IMR-90 (cell line): ENCODE results near the gene MAT2A. TPM values are rescaled to one million over a fixed set of nuclear protein-coding genes. Genes with fewer than 3 reads are reported as not detected.

ENCODE experiments used
- ATAC-seq: fragments of 200-7000 bp; cut with Tn5 transposase; 2 replicates; pipeline ENCODE4 v1.9.1; 2020; ENCODE audit warnings: low read depth, mild to moderate bottlenecking, moderate library complexity
- BruUV-seq: library from RNA; stranded (reverse); fragments of 400-500 nt; replicated peaks from 2 replicates; lab custom pipeline; 2021; lab: Mats Ljungman, UMichigan
- CTCF ChIA-PET: fragments of 300-600 bp; formaldehyde crosslinking; extraction: SDS; loops from one replicate; lab custom pipeline; 2021; ENCODE audit warnings: antibody characterized with exemption; lab: Yijun Ruan, JAX
- POLR2A ChIA-PET: fragments of 300-600 bp; sonication (Branson Sonifier 250); formaldehyde crosslinking; loops from one replicate; lab custom pipeline; 2022; ENCODE audit warnings: antibody characterized with exemption; ENCODE audit not compliant: unreplicated experiment; lab: Charles Lee
- DNase-seq: peaks from one replicate; pipeline ENCODE4 v3.0.0; 2013
- H2AFZ ChIP-seq: replicated peaks from 2 replicates; pipeline ENCODE3; 2013; ENCODE audit warnings: low read length, mild to moderate bottlenecking; ENCODE audit not compliant: poor library complexity
- H2AK5ac ChIP-seq: 2 replicates; pipeline ENCODE4 v1.6.1; 2013; ENCODE audit warnings: low read depth, low read length, inconsistent platforms
- H2AK9ac ChIP-seq: replicated peaks from 2 replicates; pipeline ENCODE3; 2013; ENCODE audit warnings: mild to moderate bottlenecking, low read depth, low read length, moderate library complexity; ENCODE audit not compliant: poor library complexity
- H2BK120ac ChIP-seq: 2 replicates; pipeline ENCODE4 v1.6.1; 2013; ENCODE audit warnings: low read depth, low read length, inconsistent platforms
- H2BK15ac ChIP-seq: 3 replicates; pipeline ENCODE4 v1.6.1; 2013; ENCODE audit warnings: low read depth, low read length, inconsistent platforms
- H2BK20ac ChIP-seq: 2 replicates; pipeline ENCODE4 v1.6.1; 2013; ENCODE audit warnings: low read depth, mild to moderate bottlenecking, inconsistent platforms, low read length, moderate library complexity
- H2BK5ac ChIP-seq: 2 replicates; pipeline ENCODE4 v1.6.1; 2013; ENCODE audit warnings: mild to moderate bottlenecking, low read depth, low read length, inconsistent platforms; ENCODE audit not compliant: poor library complexity, severe bottlenecking
- H3K14ac ChIP-seq: replicated peaks from 2 replicates; pipeline ENCODE4 v1.6.1; 2013; ENCODE audit warnings: low read depth, low read length, inconsistent platforms
- H3K18ac ChIP-seq: 2 replicates; pipeline ENCODE4 v1.6.1; 2013; ENCODE audit warnings: low read depth, low read length, control low read depth
- H3K23ac ChIP-seq: 2 replicates; pipeline ENCODE4 v1.6.1; 2013; ENCODE audit warnings: low read depth, low read length, inconsistent platforms
- H3K27ac ChIP-seq: 2 replicates; pipeline ENCODE4 v1.5.1; 2013; ENCODE audit warnings: mild to moderate bottlenecking, control low read depth, low read length; ENCODE audit not compliant: insufficient read depth
- H3K27me3 ChIP-seq: 2 replicates; pipeline ENCODE4 v1.6.1; 2013; ENCODE audit warnings: low read length; ENCODE audit not compliant: control insufficient read depth, insufficient read depth
- H3K36me3 ChIP-seq: 2 replicates; pipeline ENCODE4 v1.6.1; 2013; ENCODE audit warnings: low read length, mixed read lengths; ENCODE audit not compliant: control insufficient read depth, insufficient read depth
- H3K4ac ChIP-seq: 2 replicates; pipeline ENCODE4 v1.6.1; 2013; ENCODE audit warnings: low read depth, low read length, inconsistent platforms
- H3K4me1 ChIP-seq: 2 replicates; pipeline ENCODE4 v1.6.1; 2013; ENCODE audit warnings: low read length, mixed read lengths; ENCODE audit not compliant: control insufficient read depth, insufficient read depth
- H3K4me2 ChIP-seq: 2 replicates; pipeline ENCODE4 v1.6.1; 2013; ENCODE audit warnings: low read depth, mild to moderate bottlenecking, control low read depth, low read length, moderate library complexity
- H3K4me3 ChIP-seq: 2 replicates; pipeline ENCODE4 v1.5.1; 2013; ENCODE audit warnings: low read depth, mild to moderate bottlenecking, control low read depth, low read length, moderate library complexity; ENCODE audit not compliant: insufficient read depth
- H3K56ac ChIP-seq: 2 replicates; pipeline ENCODE4 v1.6.1; 2013; ENCODE audit warnings: low read length, inconsistent platforms; ENCODE audit not compliant: insufficient read depth; ENCODE audit errors: extremely low read depth
- H3K79me1 ChIP-seq, 2 experiments: 2 replicates each; pipeline ENCODE4 v1.6.1; 2013; ENCODE audit warnings: low read length in 2 of 2, inconsistent platforms in 1 of 2, low read depth in 1 of 2
- H3K9ac ChIP-seq: 2 replicates; pipeline ENCODE4 v1.6.1; 2013; ENCODE audit warnings: low read depth, low read length, control low read depth
- H3K9me1 ChIP-seq: 2 replicates; pipeline ENCODE4 v1.6.1; 2013; ENCODE audit warnings: low read length, inconsistent platforms; ENCODE audit not compliant: insufficient read depth
- H3K9me3 ChIP-seq: 2 replicates; pipeline ENCODE4 v1.6.1; 2013; ENCODE audit warnings: low read length; ENCODE audit not compliant: control insufficient read depth, insufficient read depth
- H4K20me1 ChIP-seq: 2 replicates; pipeline ENCODE4 v1.6.1; 2013; ENCODE audit warnings: low read length, inconsistent platforms; ENCODE audit not compliant: insufficient read depth
- H4K5ac ChIP-seq: 2 replicates; pipeline ENCODE4 v1.6.1; 2013; ENCODE audit warnings: mild to moderate bottlenecking, low read depth, low read length, control low read depth
- H4K8ac ChIP-seq, 2 experiments: 2 replicates each; pipeline ENCODE4 v1.6.1; 2013; ENCODE audit warnings: low read depth in 2 of 2, low read length in 2 of 2, control low read depth in 1 of 2, inconsistent platforms in 1 of 2
- H4K91ac ChIP-seq: 2 replicates; pipeline ENCODE4 v1.6.1; 2013; ENCODE audit warnings: low read depth, low read length, inconsistent platforms; ENCODE audit not compliant: insufficient read depth
- BHLHE40 ChIP-seq: fragments of 150-350 bp; IDR thresholded peaks from 2 replicates; pipeline ENCODE4 v1.6.1; 2016; ENCODE audit warnings: mild to moderate bottlenecking, low read depth, low read length
- CEBPB ChIP-seq: IDR thresholded peaks from 2 replicates; pipeline ENCODE4 v1.6.1; 2012; ENCODE audit warnings: low read depth, low read length, improper control_type of control experiment
- CHD1 ChIP-seq: IDR thresholded peaks from 2 replicates; pipeline ENCODE4 v1.6.1; 2012; ENCODE audit warnings: low read depth, low read length, improper control_type of control experiment
- CTCF ChIP-seq: conservative IDR thresholded peaks from 2 replicates; pipeline ENCODE4 v1.5.1; 2012; ENCODE audit warnings: mild to moderate bottlenecking, low read depth, low read length, improper control_type of control experiment
- ELK1 ChIP-seq: fragments of 150-350 bp; IDR thresholded peaks from 2 replicates; pipeline ENCODE4 v1.6.1; 2016; ENCODE audit warnings: low read depth, mild to moderate bottlenecking, low read length, moderate library complexity, borderline replicate concordance
- FOS ChIP-seq: fragments of 150-350 bp; IDR thresholded peaks from 2 replicates; pipeline ENCODE4 v1.6.1; 2016; ENCODE audit warnings: low read depth, low read length
- MAFK ChIP-seq: IDR thresholded peaks from 2 replicates; pipeline ENCODE4 v1.6.1; 2012; ENCODE audit warnings: low read depth, low read length, improper control_type of control experiment
- MAZ ChIP-seq: IDR thresholded peaks from 2 replicates; pipeline ENCODE4 v1.6.1; 2012; ENCODE audit warnings: low read depth, mild to moderate bottlenecking, low read length, improper control_type of control experiment, moderate library complexity, borderline replicate concordance
- MXI1 ChIP-seq: IDR thresholded peaks from 2 replicates; pipeline ENCODE4 v1.6.1; 2012; ENCODE audit warnings: low read depth, mild to moderate bottlenecking, low read length, moderate library complexity, borderline replicate concordance
- NFE2L2 ChIP-seq: fragments of 150-350 bp; IDR thresholded peaks from 2 replicates; pipeline ENCODE4 v1.6.1; 2016; ENCODE audit warnings: low read depth, mild to moderate bottlenecking, low read length
- POLR2A ChIP-seq: IDR thresholded peaks from 2 replicates; pipeline ENCODE4 v1.6.1; 2012; ENCODE audit warnings: mild to moderate bottlenecking, low read depth, low read length
- RAD21 ChIP-seq: IDR thresholded peaks from 2 replicates; pipeline ENCODE4 v1.6.1; 2012; ENCODE audit warnings: low read length, improper control_type of control experiment
- RCOR1 ChIP-seq: IDR thresholded peaks from 2 replicates; pipeline ENCODE4 v1.6.1; 2012; ENCODE audit warnings: mild to moderate bottlenecking, low read length, improper control_type of control experiment; ENCODE audit not compliant: insufficient replicate concordance
- RFX5 ChIP-seq: IDR thresholded peaks from 2 replicates; pipeline ENCODE4 v1.8.0; 2012; ENCODE audit warnings: low read depth, mild to moderate bottlenecking, low read length, moderate library complexity
- SMC3 ChIP-seq: fragments of 150-350 bp; IDR thresholded peaks from 2 replicates; pipeline ENCODE4 v1.6.1; 2016; ENCODE audit warnings: low read depth, mild to moderate bottlenecking, antibody characterized with exemption, low read length, moderate library complexity
- USF2 ChIP-seq: fragments of 150-350 bp; IDR thresholded peaks from 2 replicates; pipeline ENCODE4 v1.6.1; 2017; ENCODE audit warnings: mild to moderate bottlenecking, antibody characterized with exemption, low read length, low read depth
- WGBS, 2 experiments: methylation state at CpG; one replicate each; pipeline versions ENCODE4 v1.1.5 to v1.1.7; 2013; ENCODE audit warnings: missing lambda C conversion rate in 2 of 2; ENCODE audit not compliant: insufficient read length in 1 of 2; ENCODE audit errors: extremely low coverage in 2 of 2; 5-methylcytosine and 5-hydroxymethylcytosine counted together
- dilution Hi-C: fragments of 300-500 bp; cut with HindIII; formaldehyde crosslinking; loops from one replicate; pipeline ENCODE4 v1.14.3; 2018; ENCODE audit warnings: low sequenced_read_pairs; ENCODE audit not compliant: unreplicated experiment
- in situ Hi-C: fragments of 300-500 bp; cut with MboI; formaldehyde crosslinking; loops from 3 replicates; pipeline ENCODE4 v1.14.3; 2019; ENCODE audit warnings: low sequenced_read_pairs, inconsistent platforms, mixed read lengths
- intact Hi-C: fragments of 100-400 bp; cut with micrococcal nuclease; formaldehyde crosslinking; loops from 2 replicates; pipeline ENCODE4 v1.10.0; 2022
- polyA plus RNA-seq, 3 experiments: library from polyadenylated mRNA; depleted of rRNA; stranded (reverse); fragments of >200 nt; gene quantifications; 2 replicates each; pipeline ENCODE4 v1.2.3, GENCODE V29; 2012; ENCODE audit warnings: low replicate concordance in 1 of 3
- total RNA-seq: library from RNA; depleted of rRNA; stranded (reverse); fragments of >200 nt; gene quantifications from 2 replicates; pipeline ENCODE4 v1.2.3, GENCODE V29; 2012

Gene MAT2A
- total and polyA plus RNA-seq, 2 of the 4 experiments (the other 2 are of a cell fraction), result 94.1 to 223 TPM

- peak overlapping the region; percentile 75; the same call in 1 of the 2 replicates for H2BK20ac ChIP-seq
- H4K20me1 ChIP-seq, result no peaks in the 10 kb centered on the region
- H3K4me2 ChIP-seq, result no peak overlapping the region
- H3K9me1 ChIP-seq, result peaks cover 48% of the 10 kb centered on the region
- WGBS, 2 experiments, result no CpG with 5 or more reads among the region's 3 CpGs
- CTCF ChIA-PET, result interaction anchor here (0.8 kb wide), 1 partner anchor 18 kb away, joined by 3 read pairs; no protein-coding TSS in a partner anchor
- POLR2A ChIA-PET, result interaction anchor here (1.6 kb wide), 1 partner anchor 39 kb away, joined by 6 read pairs; no protein-coding TSS in a partner anchor
- no peak overlapping the region for H3K4me3 ChIP-seq
- ATAC-seq (no peak), DNase-seq (no peak)
- peak overlapping the region; percentile 35 for H2AFZ ChIP-seq
- H3K4me1 ChIP-seq, result peaks cover 24% of the 10 kb centered on the region
- no peak overlapping the region; a peak in 1 of 4 replicates for H4K8ac ChIP-seq
- dilution Hi-C loops, result no loop called here
- H3K9me3 ChIP-seq, result no peaks in the 10 kb centered on the region
- no peak overlapping the region for H4K5ac ChIP-seq
- intact Hi-C loops, result no loop called here
- no peak overlapping the region for H3K56ac ChIP-seq
- H3K27ac ChIP-seq, result no peak overlapping the region
- TF ChIP-seq CTCF (no peak), SMC3 (no peak), CEBPB (no peak), RCOR1 (no peak), RAD21 (no peak), NFE2L2 (no peak), MAFK (no peak), BHLHE40 (no peak), USF2 (no peak), RFX5 (no peak), CHD1 (no peak), MAZ (no peak), ELK1 (no peak), FOS (no peak), POLR2A (no peak), MXI1 (no peak)
- peak overlapping the region; percentile 64 for H3K4ac ChIP-seq
- H4K91ac ChIP-seq, result peak overlapping the region; percentile 49; the same call in 1 of the 2 replicates
- H3K36me3 ChIP-seq, result no peaks in the 10 kb centered on the region
- H2BK5ac ChIP-seq, result no peak overlapping the region
- no peak overlapping the region for H3K18ac ChIP-seq
- H2BK15ac ChIP-seq, result peak overlapping the region; percentile 69
- H3K14ac ChIP-seq, result peak overlapping the region; percentile 44; the same call in 1 of the 2 replicates
- no TSS peak for BruUV-seq
- H3K23ac ChIP-seq, result no peak overlapping the region
- H3K27me3 ChIP-seq, result no peaks in the 10 kb centered on the region
- peak overlapping the region; percentile 63; the same call in 1 of the 2 replicates for H2AK5ac ChIP-seq
- peak overlapping the region; percentile 74 for H2BK120ac ChIP-seq
- in situ Hi-C loops, result no loop called here
- no peak overlapping the region for H2AK9ac ChIP-seq
- H3K79me1 ChIP-seq, result peaks cover 0 to 24% of the 10 kb centered on the region in 2 experiments; a peak in 2 of 4 replicates
- no peak overlapping the region for H3K9ac ChIP-seq
These were observed 37.7 kb upstream of the MAT2A start for GRCh38 chr2:85501248-85501647.
